D721Med (cell line): ENCODE results near the gene CX3CR1.

Experiments
- DNase-seq: peaks from one replicate; pipeline ENCODE4 v3.0.0; 2011; ENCODE audit warnings: low spot score; ENCODE audit not compliant: insufficient read length
- FAIRE-seq: peaks from 2 replicates; lab custom pipeline; 2011; peaks lifted over from hg19 to GRCh38; lab: Jason Lieb, UNC
- TF ChIP-seq, protein P1 (sequence below): IDR thresholded peaks from 2 replicates; pipeline ENCODE4 v1.5.1; 2012; ENCODE audit warnings: mild to moderate bottlenecking, control low read depth; ENCODE audit not compliant: insufficient read depth; ENCODE audit errors: missing control alignments

The CX3CR1 gene

DNA sequence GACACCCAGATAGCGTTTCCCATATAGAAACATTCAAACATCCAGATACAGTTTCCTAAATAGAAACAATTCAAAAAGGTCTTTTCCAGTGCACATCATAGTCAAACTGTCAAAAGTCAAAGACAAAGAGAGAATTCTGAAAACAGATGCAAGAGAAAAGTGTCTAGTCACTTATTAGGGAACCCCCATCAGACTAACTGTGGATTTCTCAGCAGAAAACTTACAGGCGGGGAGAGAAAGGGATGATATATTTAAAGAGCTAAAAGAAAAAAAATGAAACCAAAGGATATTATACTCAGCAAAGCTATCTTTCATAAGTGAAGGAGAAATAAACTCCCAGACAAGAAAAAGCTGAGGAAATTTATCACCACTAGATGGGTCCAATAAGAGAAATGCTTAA lies 22.3 kb upstream of the CX3CR1 start:
- DNase-seq: no peak
- no peak for FAIRE-seq
- TF ChIP-seq, protein P1, sequence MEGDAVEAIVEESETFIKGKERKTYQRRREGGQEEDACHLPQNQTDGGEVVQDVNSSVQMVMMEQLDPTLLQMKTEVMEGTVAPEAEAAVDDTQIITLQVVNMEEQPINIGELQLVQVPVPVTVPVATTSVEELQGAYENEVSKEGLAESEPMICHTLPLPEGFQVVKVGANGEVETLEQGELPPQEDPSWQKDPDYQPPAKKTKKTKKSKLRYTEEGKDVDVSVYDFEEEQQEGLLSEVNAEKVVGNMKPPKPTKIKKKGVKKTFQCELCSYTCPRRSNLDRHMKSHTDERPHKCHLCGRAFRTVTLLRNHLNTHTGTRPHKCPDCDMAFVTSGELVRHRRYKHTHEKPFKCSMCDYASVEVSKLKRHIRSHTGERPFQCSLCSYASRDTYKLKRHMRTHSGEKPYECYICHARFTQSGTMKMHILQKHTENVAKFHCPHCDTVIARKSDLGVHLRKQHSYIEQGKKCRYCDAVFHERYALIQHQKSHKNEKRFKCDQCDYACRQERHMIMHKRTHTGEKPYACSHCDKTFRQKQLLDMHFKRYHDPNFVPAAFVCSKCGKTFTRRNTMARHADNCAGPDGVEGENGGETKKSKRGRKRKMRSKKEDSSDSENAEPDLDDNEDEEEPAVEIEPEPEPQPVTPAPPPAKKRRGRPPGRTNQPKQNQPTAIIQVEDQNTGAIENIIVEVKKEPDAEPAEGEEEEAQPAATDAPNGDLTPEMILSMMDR: no peak

DNA sequence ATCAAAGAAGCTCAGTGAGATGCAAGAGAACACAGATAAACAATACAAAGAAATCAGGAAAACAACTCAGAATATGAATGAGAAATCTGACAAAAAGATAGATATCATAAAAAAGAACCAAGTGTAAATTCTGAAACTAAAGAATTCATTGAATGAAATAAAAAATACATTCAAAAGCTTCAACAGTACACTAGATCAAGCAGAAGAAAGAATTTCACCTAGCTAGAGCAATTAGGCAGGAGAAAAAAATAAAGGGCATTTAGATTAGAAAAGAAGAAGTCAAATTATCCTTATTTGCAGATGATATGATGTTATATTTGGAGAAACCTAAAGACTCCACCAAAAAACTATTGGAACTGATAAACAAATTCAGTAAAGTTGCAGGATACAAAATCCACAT lies 19.4 kb upstream of the CX3CR1 start:
- DNase-seq (no peak), FAIRE-seq (no peak)
- TF ChIP-seq, protein P1: no peak

DNA sequence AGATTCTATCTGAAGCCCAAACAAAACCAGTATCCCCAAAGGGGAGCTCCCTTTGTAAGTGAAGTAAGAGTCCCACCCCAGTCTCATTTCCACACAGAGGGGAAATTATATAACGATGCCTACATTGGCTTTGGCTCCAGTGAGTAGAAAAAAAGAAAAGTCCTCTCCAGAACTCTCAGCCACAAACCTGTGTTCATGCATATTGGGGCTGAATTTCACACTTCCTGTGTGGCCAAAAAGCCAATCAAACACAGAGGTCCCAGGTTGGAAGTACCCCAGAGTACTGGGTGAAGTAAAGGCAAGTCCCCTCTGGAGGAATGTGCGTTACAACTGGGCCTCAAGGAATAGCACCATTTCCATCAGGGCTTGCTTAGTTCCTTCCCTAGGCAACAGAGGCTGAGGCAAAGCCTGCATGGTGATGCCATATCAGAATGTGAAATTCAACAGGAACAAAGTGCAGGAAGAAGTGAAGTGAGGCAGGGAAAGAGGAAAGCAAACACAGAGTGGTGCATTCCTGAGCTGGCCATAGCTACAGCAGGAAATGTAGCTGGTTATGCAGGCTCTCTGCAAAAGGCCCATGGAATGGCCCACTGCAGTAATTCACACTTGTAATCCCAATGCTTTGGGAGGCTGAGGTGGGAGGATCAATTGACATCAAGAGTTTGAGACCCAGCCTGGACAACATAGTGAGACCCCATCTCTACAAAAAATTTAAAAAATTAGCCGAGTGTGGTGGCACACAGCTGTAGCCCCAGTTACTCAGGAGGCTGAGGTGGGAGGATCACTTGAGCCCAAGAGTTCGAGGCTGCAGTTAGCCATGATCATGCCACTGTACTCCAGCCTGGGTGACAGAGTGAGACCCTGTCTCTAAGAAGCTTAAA lies 16.6 kb upstream of the CX3CR1 start:
- TF ChIP-seq, protein P1: no peak
- FAIRE-seq: no peak
- DNase-seq: no peak

DNA sequence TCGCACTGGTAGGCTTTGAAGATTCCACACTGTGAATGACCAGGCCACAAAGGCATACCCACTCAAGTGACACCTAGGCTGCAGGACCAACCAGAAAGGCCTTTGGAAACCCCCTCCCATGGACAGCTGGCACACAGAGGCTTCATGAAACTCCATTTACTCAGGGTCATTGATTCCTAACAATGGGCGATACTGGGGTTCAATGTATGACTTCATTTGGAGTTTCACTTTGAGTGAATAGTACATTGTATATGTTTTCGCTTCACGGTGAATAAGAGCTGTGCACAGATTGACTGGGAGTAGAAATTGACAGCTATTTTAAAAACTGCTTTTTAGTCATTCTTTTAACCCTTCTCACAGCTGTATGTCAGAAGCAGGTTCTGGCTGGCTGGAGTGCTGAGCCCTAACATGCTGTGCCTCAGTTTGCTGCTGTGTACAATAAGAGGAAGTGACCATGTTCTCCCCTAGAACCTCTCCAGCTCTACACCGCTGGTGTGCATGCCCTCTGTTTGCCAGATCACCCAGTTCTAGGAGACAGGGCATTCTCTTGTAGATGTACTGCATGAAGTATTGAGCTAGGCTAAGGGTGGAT lies 15.4 kb upstream of the CX3CR1 start:
- no peak for FAIRE-seq

DNA sequence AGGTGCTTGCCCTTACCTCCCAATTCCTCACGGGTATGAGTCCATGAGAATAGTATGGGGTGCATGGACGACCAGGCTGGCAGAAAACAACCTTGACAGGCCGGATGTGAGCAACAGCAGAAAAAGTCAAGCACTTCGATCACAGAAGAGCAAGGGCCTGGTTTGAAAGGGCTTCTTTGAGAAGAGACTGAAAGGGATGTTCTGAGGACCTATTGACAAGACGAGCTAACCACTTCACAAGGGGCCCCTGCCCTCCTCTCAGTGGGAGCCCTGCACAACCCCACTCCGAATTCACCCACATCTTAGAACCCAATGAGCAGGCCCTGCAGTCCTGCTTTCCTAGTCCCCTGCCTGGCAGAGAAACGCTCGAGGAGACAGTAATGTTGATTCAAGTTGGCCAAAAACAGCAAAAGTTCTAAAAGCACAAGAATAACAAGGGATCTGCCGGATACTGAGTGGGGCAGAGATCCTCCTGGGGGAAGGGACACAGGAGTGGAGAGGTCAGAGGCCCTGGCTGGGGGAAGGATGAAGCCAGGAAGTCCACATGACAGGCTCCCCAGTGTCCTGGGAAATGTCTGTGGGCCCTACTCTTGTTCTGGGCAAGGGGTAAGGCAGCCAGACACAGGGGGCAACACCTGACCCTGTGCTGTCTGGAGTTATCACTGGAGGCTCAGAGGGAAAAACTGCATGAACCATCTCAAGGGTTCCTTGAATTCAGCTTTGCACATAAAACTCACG lies 14.8 kb upstream of the CX3CR1 start:
- DNase-seq (no peak), FAIRE-seq (no peak)
- TF ChIP-seq, protein P1: no peak

More for the DNA sequence above, 15.4 kb upstream of the CX3CR1 start:
- TF ChIP-seq, protein P1: no peak
- no peak for DNase-seq

DNA sequence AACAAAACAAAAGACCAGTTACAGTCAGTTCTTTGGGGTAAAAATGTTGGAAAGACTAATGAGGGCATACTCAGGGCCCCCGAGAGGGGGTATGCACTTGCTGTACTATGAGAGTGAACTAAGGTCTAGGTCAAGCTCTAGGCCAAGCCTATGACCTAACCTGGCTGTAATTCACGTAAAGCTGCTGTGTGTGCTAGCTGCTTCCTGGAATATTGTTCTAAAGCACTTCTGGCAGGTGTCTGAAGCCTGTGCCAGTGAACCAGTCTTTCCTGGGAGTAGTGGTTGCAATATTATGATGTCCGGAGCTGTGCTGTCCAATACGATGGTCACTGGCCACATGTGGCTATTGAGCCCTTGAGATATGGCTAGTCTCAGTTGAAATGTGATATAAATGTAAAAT lies 13.1 kb upstream of the CX3CR1 start:
- TF ChIP-seq, protein P1: no peak
- no peak for DNase-seq

More for the DNA sequence above, 13.1 kb upstream of the CX3CR1 start:
- FAIRE-seq: no peak
